CD4-positive, alpha-beta T cell treated with Interferon gamma for 1 hour (primary cell): ENCODE data around the gene DOK6.
"Not testable (repeated sequence)": the region's sequence is repeated elsewhere in the genome, so short reads cannot be mapped to it uniquely, and the experiment has no call there.

Source experiments
- DNase-seq: peaks from one replicate; pipeline ENCODE4 v3.0.0-alpha.2; 2020

DOK6 gene

DNA sequence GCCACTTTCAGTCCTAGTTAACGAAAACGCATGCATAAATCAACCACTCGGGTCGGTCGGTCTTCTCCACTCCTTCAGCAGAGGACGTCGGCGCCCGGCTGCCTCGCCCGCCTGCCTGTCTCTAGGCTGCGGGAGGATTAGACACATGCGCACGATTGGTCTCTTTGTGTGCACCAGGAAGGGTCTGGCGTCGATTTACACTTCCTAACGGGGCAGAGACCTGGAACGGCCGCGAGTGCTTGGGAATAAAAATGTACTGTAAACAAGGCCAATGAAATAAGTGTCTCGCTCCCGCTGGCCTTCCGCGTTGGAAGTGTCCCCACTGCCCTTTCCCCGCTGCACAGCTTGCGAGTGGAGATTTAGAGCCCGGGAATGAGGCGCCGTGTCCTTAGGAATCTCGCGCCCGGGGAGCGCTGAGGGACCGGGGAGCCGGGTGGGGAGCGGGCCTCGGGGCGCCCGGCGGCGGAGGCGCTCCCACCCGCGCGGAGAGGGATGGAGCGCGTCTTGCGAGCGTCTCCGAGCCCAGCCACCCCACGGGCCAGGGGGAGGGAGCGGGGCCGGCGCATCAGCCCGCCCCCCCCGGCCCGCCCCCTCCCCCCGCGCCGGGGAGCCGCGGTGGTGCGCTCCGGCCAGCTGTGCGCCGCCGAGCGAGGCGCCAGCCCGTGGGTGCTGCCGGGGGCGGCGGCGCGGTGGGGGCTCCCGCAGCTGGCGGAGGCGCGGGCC lies at the start of gene DOK6:
TSS of gene DOK6 (plus strand) at position 636 of the 723 bp plus-strand sequence.
- no peak for DNase-seq

GRCh38 chr18:69353023-69353422 lies 47.7 kb upstream of the DOK6 start:
- DNase-seq: no peak

- DNase-seq: no peak
Measured at GRCh38 chr18:69357590-69357989, 43.1 kb upstream of the DOK6 start.

- no peak for DNase-seq
Measured at GRCh38 chr18:69358212-69358895, 42.3 kb upstream of the DOK6 start.

DNA sequence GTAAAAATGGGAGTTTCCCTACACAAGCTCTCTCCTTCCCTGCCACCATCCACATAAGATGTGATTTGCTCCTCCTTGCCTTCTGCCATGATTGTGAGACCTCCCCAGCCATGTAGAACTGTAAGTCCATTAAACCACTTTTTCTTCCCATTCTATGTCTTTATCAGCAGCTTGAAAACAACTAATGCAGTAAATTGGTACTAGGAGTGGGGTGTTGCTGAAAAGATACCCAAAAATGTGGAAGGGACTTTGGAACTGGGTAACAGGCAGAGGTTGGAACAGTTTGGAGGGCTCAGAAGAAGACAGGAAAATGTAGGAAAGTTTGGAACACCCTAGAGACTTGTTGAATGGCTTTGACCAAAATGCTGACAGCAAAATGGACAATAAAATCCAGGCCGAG lies 40.9 kb upstream of the DOK6 start:
- not testable (repeated sequence) for DNase-seq

DNA sequence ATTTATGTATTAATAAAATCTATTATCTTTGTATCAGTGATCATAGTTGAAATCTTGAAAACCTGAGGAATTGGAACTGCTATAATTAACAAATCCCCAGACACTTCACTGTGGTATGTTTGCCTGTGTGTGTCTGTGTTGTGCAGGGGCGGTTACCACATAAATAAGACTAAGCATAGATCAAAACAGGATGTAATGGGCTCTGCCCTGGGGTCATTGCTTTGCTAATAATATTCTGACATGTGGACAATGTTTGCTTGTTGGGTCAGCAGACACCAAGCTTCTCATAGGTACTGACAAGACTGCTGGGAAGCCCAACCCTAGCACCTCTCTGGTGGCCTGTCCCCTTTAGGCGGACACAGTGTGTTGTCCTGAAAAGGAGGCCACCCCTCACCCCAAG lies 35.8 kb upstream of the DOK6 start:
- no peak for DNase-seq

DNA sequence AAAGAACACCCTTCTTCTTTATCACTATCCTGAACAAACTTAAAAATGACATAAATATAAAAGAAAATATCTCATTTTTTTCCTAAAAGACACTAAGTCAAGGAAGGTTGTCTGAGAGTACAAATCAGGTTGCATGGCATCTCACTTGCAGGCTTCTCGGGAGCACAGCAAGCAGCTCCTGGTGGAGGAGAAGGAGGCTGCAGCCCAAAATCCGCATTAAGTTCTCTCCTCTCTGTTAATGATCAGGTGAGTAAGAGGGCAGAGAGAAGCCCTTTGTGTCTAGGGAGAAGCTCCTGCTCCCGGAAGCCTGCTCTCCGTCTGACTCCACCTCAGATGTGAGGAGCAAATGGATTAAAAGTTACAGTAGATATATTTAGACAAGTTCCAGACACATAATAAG lies 35.0 kb upstream of the DOK6 start:
- DNase-seq: no peak

GRCh38 chr18:69367104-69367503 lies 33.6 kb upstream of the DOK6 start:
- DNase-seq: no peak

- DNase-seq: no peak
Measured at GRCh38 chr18:69371729-69372128, 29.0 kb upstream of the DOK6 start.

DNA sequence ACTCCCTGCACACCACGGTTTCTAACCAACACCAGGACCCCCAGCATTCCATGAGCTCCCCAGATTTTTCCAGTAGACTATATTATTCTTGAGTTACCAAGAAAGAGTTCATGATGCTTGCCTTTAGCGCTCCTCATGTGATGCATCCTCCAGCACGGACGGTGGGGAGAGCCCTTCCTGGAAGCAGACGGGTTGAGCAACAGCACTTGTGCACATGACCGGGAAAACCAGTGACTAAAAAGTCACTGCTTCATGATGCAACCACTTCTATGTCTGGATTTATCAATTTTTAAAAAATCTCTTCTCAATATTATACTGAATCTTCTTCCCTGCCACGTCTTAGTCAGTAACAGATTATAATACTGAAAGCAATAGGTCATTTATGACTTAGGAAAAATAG lies 20.4 kb upstream of the DOK6 start:
- no peak for DNase-seq

DNA sequence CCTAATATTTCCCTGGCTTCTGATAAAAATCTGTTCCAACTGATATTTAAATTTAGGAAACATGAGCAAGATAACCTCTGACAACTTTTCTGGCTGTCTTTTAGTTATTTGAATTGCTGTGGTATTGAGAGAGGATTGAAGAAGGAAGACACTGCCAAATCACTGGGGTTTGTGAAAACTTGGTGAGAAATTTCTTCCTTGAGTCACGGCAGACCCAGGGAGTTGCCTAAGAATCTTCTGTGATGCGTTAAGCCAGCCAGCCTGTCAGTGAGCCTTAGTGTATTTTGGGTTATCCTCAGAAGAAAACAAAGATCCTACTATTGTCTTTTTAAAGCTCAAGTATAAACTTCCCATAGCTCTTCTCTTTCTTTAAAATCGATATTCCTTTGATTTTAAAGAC lies 17.5 kb upstream of the DOK6 start:
- no peak for DNase-seq

GRCh38 chr18:69387186-69387585 lies 13.5 kb upstream of the DOK6 start:
- no peak for DNase-seq

DNA sequence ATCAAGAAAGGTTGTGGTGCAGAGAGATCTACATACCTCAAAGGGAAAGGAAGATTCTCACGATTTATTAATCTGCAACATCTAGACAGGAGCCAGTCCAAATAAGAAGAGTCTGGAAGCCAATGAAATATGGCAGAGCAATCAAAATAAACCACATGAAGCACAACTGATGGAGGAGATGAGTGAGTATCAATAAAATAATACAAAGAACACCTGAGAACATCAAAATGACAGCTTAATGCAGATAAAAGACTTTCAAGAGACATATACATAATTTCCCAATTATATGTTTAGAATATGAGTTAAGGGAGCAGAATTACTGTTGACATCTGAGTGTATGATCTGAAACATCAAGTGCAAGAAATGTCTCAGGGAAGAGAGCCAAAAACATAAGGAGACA lies 12.5 kb upstream of the DOK6 start:
- no peak for DNase-seq

GRCh38 chr18:69397096-69397495 lies 3.6 kb upstream of the DOK6 start:
- no peak for DNase-seq

DNA sequence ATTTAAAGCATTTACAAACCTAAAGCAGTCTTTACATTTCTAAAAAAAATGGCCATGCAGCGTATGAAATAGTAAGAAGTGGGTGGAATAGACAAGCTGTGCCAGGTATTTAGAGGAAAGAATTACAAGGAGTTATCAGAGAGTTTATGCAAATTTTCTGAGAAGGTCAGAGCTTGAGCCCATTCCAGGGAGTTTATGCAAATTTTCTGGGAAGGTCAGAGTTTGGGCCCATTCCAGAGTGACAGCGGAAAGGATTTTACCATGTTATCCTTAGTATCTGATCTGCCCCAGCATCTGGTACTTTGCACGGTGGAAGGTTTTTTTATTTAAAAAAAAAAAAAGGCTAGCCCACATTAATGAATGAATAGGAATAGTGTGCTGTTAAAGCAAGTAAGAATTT lies 1.4 kb upstream of the DOK6 start:
- no peak for DNase-seq

DNA sequence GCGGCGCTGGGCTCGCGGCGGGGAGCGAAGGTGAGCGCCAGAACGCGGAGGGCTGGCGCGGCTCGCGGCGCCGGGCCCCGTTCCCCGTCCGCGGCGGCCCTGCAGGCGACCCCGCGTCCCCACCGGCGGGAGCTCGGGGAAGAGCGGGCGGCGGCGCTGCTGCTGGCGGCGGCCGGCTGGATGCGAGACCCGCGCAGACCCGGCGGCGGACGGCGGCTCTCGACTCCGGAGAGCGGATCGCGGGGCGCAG lies 213 bp downstream of the DOK6 start:
- DNase-seq: no peak

GRCh38 chr18:69401226-69401971 lies 711 bp downstream of the DOK6 start:
- no peak for DNase-seq

- no peak for DNase-seq
Measured at GRCh38 chr18:69401972-69402532, 1.4 kb downstream of the DOK6 start.

GRCh38 chr18:69402533-69402989 lies 1.9 kb downstream of the DOK6 start:
- DNase-seq: no peak

DNA sequence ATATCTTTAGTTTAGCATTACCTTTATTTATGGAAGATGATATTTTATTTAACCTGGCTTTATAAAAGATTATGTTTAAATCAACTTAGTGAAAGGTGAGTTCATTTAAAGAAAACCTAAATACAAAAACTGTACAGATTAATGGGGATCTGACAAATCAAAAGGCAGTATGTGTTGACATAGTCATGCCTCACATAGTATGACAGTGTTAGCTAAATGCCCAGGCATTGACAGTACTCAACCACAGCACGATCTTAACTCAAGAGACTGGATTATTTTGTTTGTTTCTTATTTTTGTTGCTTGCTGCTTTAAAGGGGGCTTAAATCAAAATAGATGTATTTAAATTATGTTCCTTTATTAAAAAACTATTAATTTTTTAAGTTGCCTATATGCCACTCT lies 7.8 kb downstream of the DOK6 start:
- DNase-seq: no peak

GRCh38 chr18:69411199-69411598 lies 10.5 kb downstream of the DOK6 start:
- DNase-seq: no peak

DNA sequence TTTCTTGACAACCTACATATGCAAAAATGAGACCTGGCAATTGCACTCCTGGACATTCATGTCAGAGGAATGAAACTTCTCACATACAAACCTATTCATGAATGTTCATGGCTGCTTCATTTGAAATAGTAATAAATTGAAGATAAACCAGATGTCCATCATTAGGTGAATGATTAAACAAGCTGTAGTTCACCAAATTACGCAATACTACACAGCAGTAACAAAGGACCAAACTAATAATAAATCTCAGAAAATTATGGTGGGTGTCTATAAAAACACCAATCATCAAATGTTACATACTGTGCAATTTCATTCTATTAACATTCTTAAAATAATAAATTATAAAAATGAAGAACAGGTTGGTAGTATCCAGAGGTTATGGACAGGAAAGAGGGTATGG lies 13.5 kb downstream of the DOK6 start:
- no peak for DNase-seq

- no peak for DNase-seq
Measured at GRCh38 chr18:69432847-69433246, 32.2 kb downstream of the DOK6 start.

DNA sequence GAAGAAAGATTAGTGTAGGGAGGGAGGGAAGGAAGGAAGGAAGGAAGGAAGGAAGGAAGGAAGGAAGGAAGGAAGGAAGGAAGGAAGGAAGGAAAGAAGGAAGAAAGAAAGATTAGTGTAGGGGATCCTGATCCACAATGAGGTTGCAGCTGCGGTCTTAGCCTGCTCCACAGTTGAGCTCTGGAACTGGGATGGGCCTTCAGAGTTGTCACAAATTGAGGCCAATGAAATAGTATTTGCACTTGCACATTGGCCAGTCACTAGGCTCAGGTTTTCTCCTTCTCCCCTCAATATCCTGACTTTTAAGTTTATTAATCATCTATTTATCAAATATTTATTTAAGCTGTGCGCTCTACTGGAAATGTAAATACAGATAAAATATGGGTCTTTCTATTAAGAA lies 34.3 kb downstream of the DOK6 start:
- DNase-seq: no peak
